CD14-positive monocyte (primary cell): Measurements from ENCODE around the gene RAB17. TPM values are rescaled to one million over a fixed set of nuclear protein-coding genes. Genes with fewer than 3 reads are reported as not detected.

ENCODE experiments used
- DNase-seq, 3 donors: peaks; one replicate each; pipeline ENCODE4 v3.0.0-alpha.2; 2011 to 2022
- H2AFZ ChIP-seq: 2 replicates; pipeline ENCODE4 v1.6.0; 2012; ENCODE audit warnings: mild to moderate bottlenecking, low read depth, low read length, inconsistent platforms; ENCODE audit not compliant: insufficient read depth, poor library complexity, severe bottlenecking
- H3K27ac ChIP-seq, 2 donors: 1 replicate in 1 of 2; 2 replicates in 1 of 2; pipeline ENCODE4 v1.5.1; 2012 to 2013; ENCODE audit warnings: low read length in 2 of 2, control low read depth in 1 of 2, inconsistent platforms in 1 of 2, low read depth in 1 of 2, mild to moderate bottlenecking in 1 of 2
- H3K27me3 ChIP-seq, 2 donors: one replicate each; pipeline versions ENCODE4 v1.6.0 to v1.6.1; 2011 to 2013; ENCODE audit warnings: low read length in 2 of 2; ENCODE audit not compliant: control insufficient read depth in 2 of 2, insufficient read depth in 2 of 2
- H3K36me3 ChIP-seq, 2 donors: replicated peaks in 1 of 2; 1 replicate in 1 of 2; 2 replicates in 1 of 2; pipeline versions ENCODE4 v1.5.1 to v1.6.1; 2012 to 2013; ENCODE audit warnings: low read length in 2 of 2, control low read depth in 1 of 2, inconsistent platforms in 1 of 2, mild to moderate bottlenecking in 1 of 2; ENCODE audit not compliant: insufficient read depth in 2 of 2, control insufficient read depth in 1 of 2
- H3K4me1 ChIP-seq, 2 donors: 1 replicate in 1 of 2; 2 replicates in 1 of 2; pipeline versions ENCODE4 v1.5.1 to v1.6.1; 2012 to 2013; ENCODE audit warnings: low read length in 2 of 2, control low read depth in 1 of 2, inconsistent platforms in 1 of 2, mild to moderate bottlenecking in 1 of 2, moderate library complexity in 1 of 2; ENCODE audit not compliant: insufficient read depth in 2 of 2, control insufficient read depth in 1 of 2
- H3K4me2 ChIP-seq: replicated peaks from 2 replicates; pipeline ENCODE3; 2012; ENCODE audit warnings: low read length, moderate library complexity, mild to moderate bottlenecking; ENCODE audit not compliant: poor library complexity, severe bottlenecking; ENCODE audit errors: extremely low read depth
- H3K4me3 ChIP-seq, 3 experiments: fragments of 200-600 bp in 1 of 3; sonication (generic) in 1 of 3; replicated peaks in 1 of 3; 1 replicate in 2 of 3; 2 replicates in 1 of 3; pipeline ENCODE4 v1.5.1; 2011 to 2013; ENCODE audit warnings: low read length in 3 of 3, mild to moderate bottlenecking in 3 of 3, control low read depth in 2 of 3, low read depth in 2 of 3, inconsistent platforms in 1 of 3, moderate library complexity in 1 of 3
- H3K79me2 ChIP-seq: 2 replicates; pipeline ENCODE4 v1.6.0; 2012; ENCODE audit warnings: mild to moderate bottlenecking, control low read depth, inconsistent platforms, low read length, moderate library complexity; ENCODE audit not compliant: insufficient read depth
- H3K9ac ChIP-seq: 2 replicates; pipeline ENCODE4 v1.6.0; 2017; ENCODE audit warnings: low read length, mild to moderate bottlenecking; ENCODE audit not compliant: insufficient read depth, poor library complexity, severe bottlenecking
- H3K9me3 ChIP-seq, 2 donors: replicated peaks in 1 of 2; 1 replicate in 1 of 2; 2 replicates in 1 of 2; pipeline versions ENCODE4 v1.5.1 to v1.6.1; 2012 to 2013; ENCODE audit warnings: low read length in 2 of 2, control low read depth in 1 of 2; ENCODE audit not compliant: control insufficient read depth in 1 of 2, insufficient read depth in 1 of 2
- H4K20me1 ChIP-seq: 2 replicates; pipeline ENCODE4 v1.6.0; 2012; ENCODE audit warnings: mild to moderate bottlenecking, low read length, control low read depth, moderate library complexity; ENCODE audit not compliant: insufficient read depth
- H3K27ac Mint-ChIP-seq, 7 donors: one replicate each; pipeline ENCODE4 v1.8.0; 2020; ENCODE audit warnings: mild to moderate bottlenecking in 7 of 7, mixed read lengths in 7 of 7, moderate library complexity in 6 of 7, inconsistent platforms in 2 of 7
- H3K27me3 Mint-ChIP-seq, 3 donors: one replicate each; pipeline ENCODE4 v1.8.0; 2021 to 2022; ENCODE audit warnings: low read depth in 3 of 3, mild to moderate bottlenecking in 3 of 3, mixed read lengths in 3 of 3, moderate library complexity in 3 of 3, inconsistent platforms in 1 of 3
- H3K36me3 Mint-ChIP-seq, 2 donors: one replicate each; pipeline ENCODE4 v1.8.0; 2020; ENCODE audit warnings: mixed read lengths in 2 of 2, inconsistent platforms in 1 of 2, mild to moderate bottlenecking in 1 of 2
- H3K4me1 Mint-ChIP-seq: one replicate; pipeline ENCODE4 v1.8.0; 2020; ENCODE audit warnings: mild to moderate bottlenecking, mixed read lengths
- H3K4me3 Mint-ChIP-seq, 2 donors: one replicate each; pipeline ENCODE4 v1.8.0; 2020; ENCODE audit warnings: mild to moderate bottlenecking in 2 of 2, mixed read lengths in 2 of 2, moderate library complexity in 1 of 2
- H3K9me3 Mint-ChIP-seq, 7 donors: one replicate each; pipeline ENCODE4 v1.8.0; 2020 to 2022; ENCODE audit warnings: mixed read lengths in 7 of 7, mild to moderate bottlenecking in 6 of 7, moderate library complexity in 6 of 7, inconsistent platforms in 2 of 7
- WGBS: methylation state at CpG from one replicate; pipeline ENCODE4 v1.1.5; 2013; ENCODE audit warnings: missing lambda C conversion rate; ENCODE audit not compliant: insufficient coverage; 5-methylcytosine and 5-hydroxymethylcytosine counted together
- intact Hi-C, 2 donors: fragments of 100-400 bp; cut with micrococcal nuclease; formaldehyde crosslinking; loops; one replicate each; pipeline versions ENCODE4 v1.15.0 to v1.15.1; 2023
- polyA plus RNA-seq, 3 donors: library from polyadenylated mRNA; depleted of rRNA in 1 of 3; unstranded in 2 of 3; stranded (reverse) in 1 of 3; fragments of 300-500 nt in 2 of 3; fragments of >200 nt in 1 of 3; fragmentation: Illumina TruSeq in 2 of 3; gene quantifications; 1 replicate in 2 of 3; 2 replicates in 1 of 3; pipeline ENCODE4 v1.2.3, GENCODE V29; 2012 to 2021
- TF ChIP-seq, protein P1 (sequence below): fragments of 200-600 bp; IDR thresholded peaks from one replicate; pipeline ENCODE4 v1.8.0; 2022; ENCODE audit warnings: antibody characterized with exemption, mild to moderate bottlenecking

RAB17 gene
- polyA plus RNA-seq, 3 donors, result 0.13 to 0.35 TPM; not detected in 1

DNA sequence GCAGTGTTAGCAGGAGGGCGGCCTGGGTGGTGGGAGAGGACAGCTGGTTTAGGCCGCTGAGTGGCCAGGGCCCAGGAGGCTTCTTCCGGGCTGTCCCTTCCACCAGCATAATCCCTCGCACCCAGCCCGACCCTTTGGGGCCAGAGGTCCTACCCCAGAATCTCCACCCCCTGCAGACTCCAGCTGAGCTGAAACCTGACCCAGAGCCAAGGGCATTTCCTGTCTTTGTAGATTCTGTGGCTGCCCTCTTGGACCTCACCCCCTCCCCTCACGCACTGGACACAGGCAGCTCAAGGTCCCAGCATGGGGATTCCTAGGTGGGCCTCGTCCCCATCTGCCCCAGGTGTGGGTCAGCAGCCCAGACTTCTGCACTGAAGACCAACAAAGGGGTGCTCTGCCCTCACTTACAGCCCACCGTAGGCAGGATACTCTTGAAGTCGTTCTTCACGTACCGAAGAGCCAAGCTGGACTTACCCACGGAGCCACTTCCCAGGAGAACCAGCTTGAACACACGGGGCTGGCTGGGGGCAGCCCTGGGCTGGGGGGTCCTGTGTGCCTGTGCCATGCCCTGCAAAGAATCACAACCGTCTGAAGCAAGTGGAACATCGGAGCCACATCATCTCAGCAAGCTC, 4.8 kb downstream of the RAB17 start:
- no peak overlapping the region for H3K27ac ChIP-seq
- no peaks in the 10 kb centered on the region for H3K36me3 Mint-ChIP-seq
- 94% methylated on average over 13 of the region's 15 CpGs for WGBS

DNA sequence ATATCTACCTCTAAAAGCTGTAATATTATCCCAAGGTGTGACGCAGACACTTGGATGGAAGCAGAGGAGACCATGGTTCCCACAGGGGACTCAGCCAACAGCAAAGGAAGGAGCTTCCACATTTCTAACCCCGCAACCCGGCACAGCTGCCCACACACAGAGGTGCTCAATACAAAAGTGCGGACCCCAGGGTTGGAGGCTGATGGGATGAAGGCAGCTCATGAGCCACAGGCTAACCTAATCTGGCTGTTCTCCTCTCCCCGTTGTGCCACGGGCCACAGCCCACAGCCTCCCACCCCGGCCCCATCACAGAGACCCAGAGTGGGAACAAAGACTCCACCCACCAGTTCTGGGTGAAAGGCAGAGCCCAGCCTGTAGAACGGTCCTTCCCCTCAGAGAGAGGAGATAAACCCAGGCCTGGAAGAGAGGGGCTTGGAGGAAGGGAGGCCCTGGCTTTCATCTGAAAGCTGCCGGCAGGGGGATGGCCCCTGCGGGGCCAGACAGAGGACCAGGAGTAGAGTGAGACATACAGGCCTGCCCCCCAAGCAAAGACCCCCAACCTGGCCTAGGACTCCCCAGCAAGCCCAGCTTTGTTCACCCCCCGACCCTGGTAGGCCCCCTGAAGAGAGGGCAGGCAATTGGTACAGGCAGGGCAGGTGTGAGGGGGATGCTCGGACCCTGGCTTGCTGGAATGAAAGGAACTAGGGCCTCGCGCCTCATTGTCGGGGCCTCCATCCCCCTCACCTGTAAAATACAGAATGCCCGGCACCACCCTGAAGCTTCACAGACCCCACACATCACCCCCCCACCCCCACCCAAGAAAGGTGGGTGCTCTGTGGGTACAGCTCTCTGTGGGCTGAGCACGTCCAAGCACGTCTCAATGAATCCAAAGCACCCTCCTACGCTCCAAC, 6.9 kb downstream of the RAB17 start:
- H3K27ac ChIP-seq, result no peak overlapping the region
- no peaks in the 10 kb centered on the region for H3K4me1 ChIP-seq
- no peaks in the 10 kb centered on the region for H3K36me3 ChIP-seq
- no peaks in the 10 kb centered on the region for H4K20me1 ChIP-seq
- no peaks in the 10 kb centered on the region for H3K27me3 ChIP-seq
- DNase-seq, result no peak
- H3K4me2 ChIP-seq, result no peak overlapping the region
- Mint-ChIP-seq H3K4me3 (no peak overlapping the region), H3K36me3 (no peaks in the 10 kb centered on the region), H3K27ac (no peak overlapping the region), H3K4me1 (no peaks in the 10 kb centered on the region), H3K27me3 (peaks cover 2 to 7% (median 2%) of the 10 kb centered on the region in 3 donors), H3K9me3 (peaks cover 0 to 3% (median 0%) of the 10 kb centered on the region in 7 donors)
- TF ChIP-seq, protein P1, sequence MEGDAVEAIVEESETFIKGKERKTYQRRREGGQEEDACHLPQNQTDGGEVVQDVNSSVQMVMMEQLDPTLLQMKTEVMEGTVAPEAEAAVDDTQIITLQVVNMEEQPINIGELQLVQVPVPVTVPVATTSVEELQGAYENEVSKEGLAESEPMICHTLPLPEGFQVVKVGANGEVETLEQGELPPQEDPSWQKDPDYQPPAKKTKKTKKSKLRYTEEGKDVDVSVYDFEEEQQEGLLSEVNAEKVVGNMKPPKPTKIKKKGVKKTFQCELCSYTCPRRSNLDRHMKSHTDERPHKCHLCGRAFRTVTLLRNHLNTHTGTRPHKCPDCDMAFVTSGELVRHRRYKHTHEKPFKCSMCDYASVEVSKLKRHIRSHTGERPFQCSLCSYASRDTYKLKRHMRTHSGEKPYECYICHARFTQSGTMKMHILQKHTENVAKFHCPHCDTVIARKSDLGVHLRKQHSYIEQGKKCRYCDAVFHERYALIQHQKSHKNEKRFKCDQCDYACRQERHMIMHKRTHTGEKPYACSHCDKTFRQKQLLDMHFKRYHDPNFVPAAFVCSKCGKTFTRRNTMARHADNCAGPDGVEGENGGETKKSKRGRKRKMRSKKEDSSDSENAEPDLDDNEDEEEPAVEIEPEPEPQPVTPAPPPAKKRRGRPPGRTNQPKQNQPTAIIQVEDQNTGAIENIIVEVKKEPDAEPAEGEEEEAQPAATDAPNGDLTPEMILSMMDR, result no peak
- no peaks in the 10 kb centered on the region for H3K79me2 ChIP-seq
- intact Hi-C loops, result loop anchor here in 1 of 2 donors (5.0 kb wide), 1 partner anchor 159 kb away; no protein-coding TSS in a partner anchor
- WGBS, result 100% methylated on average over 2 of the region's 19 CpGs
- H3K9ac ChIP-seq, result no peak overlapping the region
- H2AFZ ChIP-seq, result no peak overlapping the region
- H3K9me3 ChIP-seq, result no peaks in the 10 kb centered on the region
- H3K4me3 ChIP-seq, result no peak overlapping the region

More for the DNA sequence above, 4.8 kb downstream of the RAB17 start:
- H2AFZ ChIP-seq, result no peak overlapping the region
- H3K4me1 ChIP-seq, result peaks cover under 1 to 3% of the 10 kb centered on the region in 2 donors
- Mint-ChIP-seq H3K9me3 (peaks cover 0 to 3% (median 0%) of the 10 kb centered on the region in 7 donors), H3K27ac (peak overlapping the region in 1 of 7 donors; percentile 43), H3K27me3 (peaks cover 4 to 7% (median 5%) of the 10 kb centered on the region in 3 donors), H3K4me3 (no peak overlapping the region), H3K4me1 (peaks cover 2% of the 10 kb centered on the region)
- no peaks in the 10 kb centered on the region for H3K27me3 ChIP-seq
- H3K4me3 ChIP-seq, result no peak overlapping the region
- no peaks in the 10 kb centered on the region for H3K9me3 ChIP-seq
- TF ChIP-seq, protein P1, result no peak
- no peak for DNase-seq
- no peaks in the 10 kb centered on the region for H3K36me3 ChIP-seq
- no peaks in the 10 kb centered on the region for H4K20me1 ChIP-seq
- H3K9ac ChIP-seq, result no peak overlapping the region
- no peak overlapping the region for H3K4me2 ChIP-seq
- H3K79me2 ChIP-seq, result no peaks in the 10 kb centered on the region
- intact Hi-C loops, result no loop called here
